OCI-LY1 (cell line): ENCODE results near the gene OLA1.

ENCODE experiments used
- CTCF ChIP-seq: fragments of 200-600 bp; sonication (generic), shearing (Covaris generic); IDR thresholded peaks from 2 replicates; pipeline ENCODE4 v1.5.1; 2017; ENCODE audit warnings: mild to moderate bottlenecking, antibody characterized with exemption, low read length, moderate library complexity, mixed read lengths
- EZH2 ChIP-seq: fragments of 200-600 bp; sonication (generic), shearing (Covaris generic); IDR thresholded peaks from 2 replicates; pipeline ENCODE4 v1.8.0; 2017; ENCODE audit warnings: borderline replicate concordance, mixed run types, mild to moderate bottlenecking, antibody characterized with exemption, low read length, moderate library complexity, mixed read lengths

- TF ChIP-seq EZH2, result no peak
- no peak for TF ChIP-seq CTCF
Observed at GRCh38 chr2:174124181-174124580, 124.2 kb downstream of the OLA1 start.
